Hematopoietic multipotent progenitor cell treated with erythropoietin and hydrocortisone succinate and interleukin-3 and kit ligand, for 8 days (in vitro differentiated cells): Measurements from ENCODE around the gene ALDH3B2.
"Not testable (repeated sequence)": the region's sequence is repeated elsewhere in the genome, so short reads cannot be mapped to it uniquely, and the experiment has no call there.

Source experiments
- DNase-seq: peaks from one replicate; pipeline ENCODE4 v3.0.0-alpha.2; 2015

The ALDH3B2 gene

DNA sequence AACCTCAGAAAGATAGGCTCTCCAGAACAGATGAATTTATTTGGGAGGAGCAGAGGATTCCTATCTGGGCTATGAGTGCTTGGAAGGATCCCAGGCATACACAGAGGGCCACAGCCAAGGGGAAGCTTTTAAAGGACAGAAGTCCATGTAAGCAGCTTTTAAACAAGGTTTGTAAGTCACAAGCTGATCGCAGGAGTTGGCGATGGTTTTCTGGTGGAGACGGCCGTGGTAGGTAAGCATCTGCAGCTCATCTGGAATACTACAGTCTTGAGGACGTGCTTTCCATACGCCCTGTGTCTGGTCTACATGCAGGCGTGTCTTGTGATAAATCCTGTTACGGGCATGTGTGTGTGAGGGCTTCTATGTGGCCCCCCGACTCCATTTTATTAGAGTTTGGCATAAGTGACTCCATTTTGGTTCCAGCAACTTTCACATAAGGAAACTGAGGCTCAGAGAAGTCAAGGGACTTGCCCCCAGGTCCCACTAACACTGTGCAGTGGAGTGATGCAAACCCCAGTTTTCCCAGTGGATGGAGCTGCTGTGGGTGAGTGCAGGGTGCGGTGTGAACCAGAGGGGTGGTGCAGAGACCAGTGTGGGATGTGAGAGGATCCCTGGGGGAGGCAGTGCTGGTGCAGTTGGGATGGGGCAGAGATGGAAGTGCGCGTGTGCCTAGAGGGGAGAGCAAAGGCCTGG lies 12.1 kb downstream of the ALDH3B2 start:
- DNase-seq = no peak

DNA sequence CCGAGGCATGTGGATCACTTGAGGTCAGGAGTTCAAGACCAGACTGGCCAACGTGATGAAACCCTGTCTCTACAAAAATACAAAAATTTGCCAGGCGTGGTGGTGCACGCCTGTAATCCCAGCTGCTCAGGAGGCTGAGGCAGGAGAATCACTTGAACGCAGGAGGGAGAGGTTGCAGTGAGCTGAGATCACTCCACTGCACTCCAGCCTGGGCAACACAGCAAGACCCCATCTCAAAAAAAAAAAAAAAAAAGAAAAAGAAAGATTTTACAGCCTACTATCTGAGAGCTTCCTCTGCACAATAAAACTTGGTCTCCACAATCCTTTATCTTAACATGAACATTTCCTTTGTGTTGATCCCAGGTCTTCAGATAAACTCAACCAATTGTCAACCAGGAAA lies 13.7 kb downstream of the ALDH3B2 start:
- DNase-seq = not testable (repeated sequence)

DNA sequence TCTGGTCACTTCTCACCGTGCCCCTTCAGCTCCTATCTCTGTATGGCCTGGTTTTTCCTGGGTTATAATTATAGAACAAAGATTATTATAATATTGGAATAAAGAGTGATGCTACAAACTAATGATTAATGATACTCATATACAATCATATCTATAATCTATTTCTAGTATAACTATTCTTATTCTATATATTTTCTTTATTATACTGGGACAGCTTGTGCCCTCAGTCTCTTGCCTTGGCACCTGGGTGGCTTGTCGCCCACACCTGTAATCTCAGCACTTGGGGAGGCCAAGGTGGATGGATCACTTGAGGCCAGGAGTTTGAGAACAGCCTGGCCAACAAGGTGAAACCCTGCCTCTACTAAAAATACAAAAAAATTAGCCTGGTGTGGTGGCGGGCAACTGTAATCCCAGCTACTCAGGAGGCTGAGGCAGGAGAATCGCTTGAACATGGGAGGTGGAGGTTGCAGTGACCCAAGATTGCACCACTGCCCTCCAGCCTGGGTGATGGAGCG lies 14.7 kb downstream of the ALDH3B2 start:
- not testable (repeated sequence) for DNase-seq

DNA sequence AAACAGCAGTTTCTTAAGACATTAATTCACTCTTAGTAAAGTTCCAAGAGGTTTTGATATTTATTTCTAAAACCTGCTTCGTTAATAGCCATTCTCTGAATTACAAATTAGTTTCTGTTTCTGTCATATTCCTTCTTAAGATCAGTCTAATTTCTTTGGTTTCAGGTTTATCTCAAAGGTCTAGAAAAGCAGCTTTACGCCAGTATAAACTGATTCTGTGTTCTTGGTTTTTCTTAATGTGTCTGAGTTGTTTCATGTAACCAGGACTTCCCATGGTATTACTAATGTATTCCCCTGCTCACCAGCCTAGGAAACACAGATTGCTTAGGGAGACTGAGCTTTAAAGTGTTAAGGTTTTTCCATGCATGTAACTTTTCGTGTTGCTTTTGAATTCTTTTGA lies 17.1 kb downstream of the ALDH3B2 start:
- no peak for DNase-seq

DNA sequence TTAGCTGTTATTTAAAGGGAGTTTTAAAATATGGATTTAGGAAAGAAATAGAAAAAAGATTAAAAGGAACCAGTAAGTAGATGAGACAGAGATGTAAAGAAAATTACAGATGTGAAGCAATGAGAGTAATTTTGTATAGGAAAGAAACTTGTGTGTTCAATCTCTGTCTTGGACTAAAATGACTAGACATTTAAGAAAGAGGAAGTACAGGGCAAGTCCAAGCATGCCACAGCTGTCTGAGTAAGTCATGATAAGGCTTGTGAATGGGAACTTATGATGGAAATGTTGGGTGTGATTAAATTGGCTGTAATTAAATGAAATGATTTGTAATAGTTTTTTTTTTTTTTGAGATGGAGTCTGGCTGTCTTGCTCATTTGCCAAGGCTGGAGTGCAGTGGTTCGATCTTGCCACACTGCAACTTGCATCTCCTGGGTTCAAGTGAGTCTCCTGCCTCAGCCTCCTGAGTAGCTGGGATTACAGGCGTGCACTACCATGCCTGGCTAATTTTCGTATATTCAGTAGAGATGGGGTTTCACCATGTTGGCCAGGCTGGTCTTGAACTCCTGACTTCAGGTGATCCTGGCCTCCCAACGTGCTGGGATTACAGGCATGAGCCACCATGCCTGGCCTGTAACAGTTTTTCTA lies 18.0 kb downstream of the ALDH3B2 start:
- DNase-seq = peak; percentile 42

DNA sequence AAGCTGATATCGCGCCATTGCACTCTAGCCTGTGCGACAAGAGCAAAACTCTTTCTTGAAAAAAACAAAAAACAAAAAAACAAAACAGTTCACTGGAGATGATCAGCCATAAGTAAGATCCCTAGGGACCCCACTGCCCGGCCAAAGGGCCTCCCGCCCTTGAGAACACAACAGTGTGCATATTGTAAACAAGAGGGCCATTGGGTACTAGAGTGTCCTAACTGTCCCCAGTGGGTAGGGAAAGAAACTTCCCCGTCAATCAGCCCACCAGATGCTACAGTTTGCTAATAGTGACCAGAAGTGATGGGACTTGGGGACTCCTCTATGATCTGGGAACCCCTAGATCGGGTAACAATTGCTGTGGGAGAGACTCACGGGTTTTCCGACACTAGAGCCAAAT lies 20.2 kb downstream of the ALDH3B2 start:
- DNase-seq = no peak

DNA sequence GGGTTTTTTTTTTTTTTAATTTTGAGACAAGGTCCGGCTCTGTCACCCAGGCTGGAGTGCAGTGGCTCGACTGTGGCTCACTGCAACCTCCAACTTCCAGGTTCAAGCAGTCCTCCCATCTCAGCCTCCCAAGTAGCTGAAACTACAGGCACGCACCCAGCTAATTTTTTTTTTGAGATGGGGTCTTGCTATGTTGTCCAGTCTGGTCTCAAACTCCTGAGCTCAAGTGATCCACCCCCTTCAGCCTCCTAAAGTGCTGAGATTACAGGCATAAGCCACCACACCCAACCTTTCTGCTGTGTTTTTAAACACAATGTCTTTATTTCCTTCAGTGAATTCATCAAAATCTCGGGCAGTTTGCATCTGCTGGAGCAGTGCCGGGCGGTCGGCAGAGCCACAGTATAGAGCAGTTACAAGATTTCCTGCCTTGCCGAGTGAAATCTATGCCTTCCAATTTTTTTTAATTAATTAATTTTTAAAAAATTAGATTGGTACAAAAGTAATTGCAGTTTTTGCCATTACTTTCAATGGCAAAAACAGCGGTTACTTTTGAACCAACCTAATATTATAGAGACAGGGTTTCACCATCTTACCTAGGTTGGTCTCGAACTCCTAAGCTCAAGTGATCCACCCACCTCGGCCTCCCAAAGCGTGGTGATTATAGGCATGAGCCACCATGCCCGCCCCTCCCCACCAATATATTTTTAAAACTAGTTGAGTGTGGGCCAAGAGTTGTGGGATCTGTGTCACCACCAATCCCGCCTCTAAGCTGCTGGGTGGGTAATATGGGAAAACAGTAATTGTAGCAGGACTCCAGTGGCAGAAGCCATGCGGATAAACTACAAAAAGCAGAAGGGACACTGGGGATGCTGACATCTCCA lies 21.2 kb downstream of the ALDH3B2 start:
- no peak for DNase-seq

DNA sequence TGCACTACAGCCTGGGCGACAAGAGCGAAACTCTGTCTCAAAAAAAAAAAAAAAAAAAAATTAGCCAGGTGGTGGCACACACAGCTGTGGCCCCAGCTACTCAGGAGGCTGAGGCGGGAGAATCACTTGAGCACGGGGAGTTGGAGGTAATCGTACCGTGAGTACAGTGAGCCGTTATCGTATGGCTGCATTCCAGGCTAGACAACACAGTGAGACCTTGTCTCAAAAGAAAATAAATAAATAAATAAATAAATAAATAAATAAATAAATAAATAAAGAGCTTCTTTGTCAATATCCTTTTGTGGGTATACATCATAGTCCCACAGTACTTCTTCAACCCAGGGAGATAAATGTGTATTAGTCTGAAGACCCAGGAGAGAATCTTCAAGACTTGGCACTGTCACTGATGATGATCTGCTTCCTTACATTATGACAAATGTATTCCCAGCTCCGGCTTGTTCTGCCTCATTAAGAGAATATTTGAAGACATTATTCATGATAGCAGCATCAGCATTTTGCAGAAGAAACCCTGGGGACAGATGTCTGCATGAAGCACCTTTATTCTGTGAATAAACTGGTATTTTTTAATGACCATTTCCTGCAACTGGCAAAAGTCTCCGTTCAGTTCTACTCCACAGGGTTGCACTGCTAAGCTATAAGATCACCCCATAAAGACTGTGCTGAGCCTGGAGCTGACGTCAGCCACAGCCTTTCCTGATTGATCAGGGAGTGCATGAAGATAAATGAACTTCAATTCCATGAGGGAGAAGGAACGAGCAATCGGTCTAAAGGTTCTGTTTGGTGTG lies 22.2 kb downstream of the ALDH3B2 start:
- DNase-seq = no peak

DNA sequence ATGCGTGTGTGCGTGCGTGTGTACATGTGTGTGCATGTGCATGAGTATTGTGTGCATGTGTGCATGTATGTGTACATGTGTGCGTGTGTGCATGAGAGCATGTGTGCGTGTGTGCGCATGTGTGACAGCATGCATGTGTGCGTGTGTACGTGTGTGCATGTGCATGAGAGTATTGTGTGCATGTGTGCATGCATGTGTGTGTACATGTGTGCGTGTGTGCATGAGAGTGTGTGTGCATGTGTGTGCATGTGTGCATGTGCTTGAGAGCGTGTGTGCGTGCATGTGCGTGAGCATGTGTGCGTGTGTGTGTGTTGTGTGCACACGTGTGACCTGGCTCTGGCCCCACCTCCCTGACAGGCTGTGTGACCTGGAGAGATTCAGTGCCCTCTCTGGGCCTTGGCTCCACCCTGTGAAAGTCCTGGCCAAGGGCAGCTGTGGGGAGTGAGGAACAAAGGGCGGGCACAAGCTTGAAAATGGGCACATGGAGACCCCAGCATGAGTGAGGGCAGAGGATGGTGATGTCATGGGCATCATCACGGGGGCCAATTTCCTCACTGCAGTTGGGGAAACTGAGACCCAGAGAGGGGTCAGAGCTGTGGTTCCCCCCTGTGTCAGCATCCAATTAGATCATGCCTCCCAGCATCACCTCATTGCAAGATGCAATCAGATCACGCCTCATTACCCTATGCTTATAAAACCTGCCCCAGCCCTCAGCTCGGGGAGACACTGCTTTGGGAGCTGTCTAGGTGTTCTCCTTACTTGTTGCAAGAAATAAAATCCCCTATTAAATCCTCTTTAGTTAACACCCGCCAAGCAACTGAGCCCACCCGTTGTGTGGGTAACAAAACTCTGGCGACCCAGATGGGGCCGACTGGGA lies 24.6 kb downstream of the ALDH3B2 start:
- DNase-seq = no peak

DNA sequence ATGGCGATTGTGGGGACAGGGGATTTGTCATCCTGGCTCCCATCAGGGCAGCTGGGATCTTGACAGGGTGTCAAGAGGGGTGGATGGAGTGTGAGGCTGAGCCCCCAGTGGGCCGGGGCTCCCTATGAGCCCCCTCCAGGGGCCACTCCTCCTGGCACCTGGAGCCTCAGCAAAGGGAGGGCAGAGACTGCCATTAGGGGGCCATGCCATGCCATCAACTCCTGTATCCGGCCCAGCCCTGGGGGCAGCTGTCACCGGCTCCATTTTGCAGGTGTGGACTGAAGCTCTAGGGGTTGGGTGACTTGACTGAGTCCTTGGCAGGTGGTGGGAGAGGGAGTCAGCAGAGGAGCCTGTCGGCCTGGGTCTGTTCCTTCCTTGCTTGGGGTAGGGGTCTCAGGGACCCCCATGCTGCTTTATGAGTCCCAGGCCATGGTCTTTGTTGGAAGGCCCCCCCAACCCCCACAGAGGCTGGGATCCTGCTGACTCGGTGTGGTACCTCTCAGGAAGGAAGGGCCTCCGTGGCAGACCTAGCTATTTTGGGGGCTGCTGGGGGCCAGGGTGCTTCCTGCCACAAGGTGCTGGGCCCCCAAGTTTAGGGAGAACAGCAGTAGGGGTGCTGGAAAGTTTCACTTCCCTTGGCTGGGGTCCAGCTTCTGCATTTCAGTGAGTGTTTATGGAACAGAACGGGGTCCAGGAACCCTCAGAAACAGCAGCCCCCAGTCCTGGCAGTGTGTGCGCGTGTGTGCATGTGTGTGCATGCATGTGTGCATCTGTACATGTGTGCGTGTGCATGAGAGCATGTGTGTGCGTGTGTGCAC lies 25.4 kb downstream of the ALDH3B2 start:
- DNase-seq = no peak

DNA sequence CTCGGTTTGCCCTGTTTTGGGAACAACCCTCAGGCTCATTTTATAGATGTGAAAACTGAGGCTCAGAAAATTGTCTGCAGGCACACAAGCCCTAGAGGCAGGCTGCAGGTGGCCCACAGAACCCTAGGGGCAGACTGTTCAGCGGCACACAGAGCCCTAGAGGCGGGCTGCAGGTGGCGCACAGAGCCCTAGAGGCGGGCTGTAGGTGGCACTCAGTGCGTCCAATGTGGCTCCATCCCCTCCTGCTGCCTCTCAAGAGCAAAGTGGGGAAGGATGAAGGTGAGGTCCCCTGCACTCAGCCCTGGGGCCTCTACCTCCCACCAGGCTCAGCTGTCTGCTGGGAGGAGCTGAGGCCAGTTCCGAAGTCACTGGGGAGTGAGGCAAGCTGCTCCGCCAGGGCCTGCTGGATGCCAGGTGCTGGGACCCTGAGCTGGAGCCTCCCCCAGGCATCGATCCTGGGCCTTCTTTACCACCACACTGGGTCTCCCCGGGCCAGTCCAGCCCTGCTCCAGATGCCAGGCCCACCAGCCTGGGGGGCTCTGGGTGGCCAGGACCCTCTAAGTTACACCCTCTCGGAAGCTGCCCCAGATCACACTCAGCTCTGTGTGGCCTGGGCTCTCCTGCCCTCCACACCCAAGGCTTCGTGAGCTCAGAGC lies 26.2 kb downstream of the ALDH3B2 start:
- DNase-seq = peak; percentile 65

DNA sequence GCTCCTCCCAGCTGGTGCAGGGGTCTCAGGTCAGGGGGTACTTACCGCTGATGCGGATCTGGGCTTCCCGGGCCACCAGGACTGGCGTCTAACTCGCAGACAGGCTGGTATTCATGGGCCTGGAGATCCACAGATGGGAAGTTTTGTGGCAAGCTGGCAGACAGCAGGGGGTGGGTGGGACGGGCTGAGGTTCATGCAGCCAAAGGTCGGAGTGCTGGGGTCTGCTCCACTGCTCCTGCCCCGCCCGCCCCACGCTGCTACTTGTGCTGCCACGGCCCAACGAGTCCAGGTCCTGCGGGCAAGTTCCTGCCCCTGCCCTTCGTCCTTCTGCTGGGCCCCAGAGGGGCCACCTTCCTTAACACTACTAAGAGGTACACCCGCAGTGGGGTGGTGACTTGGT lies 27.0 kb downstream of the ALDH3B2 start:
- DNase-seq = no peak

DNA sequence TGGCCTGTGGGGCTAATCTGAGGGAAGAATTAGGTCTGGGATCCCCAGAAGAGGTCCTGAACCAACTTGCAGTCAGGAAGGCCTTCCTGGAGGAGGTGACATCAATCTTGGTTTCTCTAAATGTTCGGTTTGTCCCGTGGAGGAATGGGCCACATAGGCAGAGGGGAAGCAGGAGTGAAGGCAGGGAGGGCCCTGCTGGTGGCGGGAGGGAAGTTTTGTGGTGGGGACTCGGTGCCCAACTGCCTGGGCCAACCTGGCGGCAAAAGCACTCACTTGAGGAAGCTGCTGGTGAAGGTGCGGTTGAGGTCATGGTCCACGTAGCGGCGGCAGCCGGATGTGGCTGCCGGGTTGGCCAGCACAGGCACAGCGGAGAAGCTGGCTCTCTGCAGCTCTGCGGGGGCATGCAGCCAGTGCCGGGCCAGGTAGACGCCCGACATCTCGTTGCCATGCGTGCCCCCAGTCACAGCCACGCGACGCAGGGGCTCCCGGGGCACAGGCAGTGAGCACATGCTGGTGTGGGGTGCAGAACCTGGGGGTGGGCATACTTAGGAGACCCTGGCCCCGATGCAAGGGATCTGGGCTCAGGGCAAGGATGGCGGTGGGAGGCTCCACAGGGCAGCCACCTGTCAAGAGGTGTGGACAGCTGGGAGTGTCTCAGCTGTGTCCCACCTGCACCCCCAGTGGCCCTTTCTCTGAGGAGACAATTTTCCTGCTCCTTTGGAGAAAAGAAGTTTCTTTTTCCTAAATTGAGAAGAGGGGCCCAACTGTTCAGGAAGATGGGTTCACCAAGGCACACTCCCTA lies 27.7 kb downstream of the ALDH3B2 start:
- no peak for DNase-seq

DNA sequence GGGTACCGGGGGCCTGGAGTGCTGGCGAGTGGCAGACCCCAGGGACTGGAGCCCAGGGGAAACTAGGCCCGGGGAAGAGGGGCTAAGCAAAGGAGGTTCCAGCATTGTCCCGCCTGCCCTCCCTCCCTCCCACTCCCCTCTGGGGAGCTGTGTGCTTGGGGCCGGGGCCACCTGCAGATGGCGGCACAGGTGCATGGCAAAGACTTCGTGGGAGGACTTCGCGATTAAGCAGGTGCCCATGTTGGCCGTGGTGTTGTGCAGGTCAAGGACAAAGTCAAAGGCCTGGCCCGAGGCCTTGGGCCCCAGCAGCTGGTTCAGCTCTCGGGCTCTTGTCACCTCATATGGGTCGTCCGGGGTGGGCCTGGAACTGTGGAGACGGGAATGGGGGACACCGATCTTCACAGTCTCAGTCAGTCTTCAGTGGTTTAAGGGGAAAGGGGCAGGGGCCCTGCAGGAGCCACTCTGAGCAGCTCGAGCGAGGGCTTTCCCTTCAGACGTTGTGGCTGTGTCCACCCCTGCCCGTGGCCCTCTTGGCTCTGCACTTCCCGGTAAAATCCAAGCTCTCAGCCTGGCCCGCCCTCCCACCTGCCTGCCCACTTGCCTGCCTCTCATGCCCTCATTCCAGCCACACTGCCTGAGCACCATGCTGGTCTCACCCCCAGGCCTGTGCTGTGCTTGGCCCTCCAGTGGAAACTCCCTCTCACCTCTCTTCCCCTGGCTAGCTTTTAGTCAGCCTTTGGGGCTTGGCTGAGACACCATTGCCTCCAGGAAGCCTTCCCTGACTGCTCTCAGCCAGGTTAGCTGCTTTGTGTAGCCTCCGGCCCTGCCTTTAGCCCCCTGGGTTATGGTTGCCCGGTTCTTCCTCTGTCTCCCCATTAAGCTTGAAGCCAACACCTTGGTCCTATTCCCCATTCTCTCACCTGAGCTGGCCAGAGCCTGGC lies 28.6 kb downstream of the ALDH3B2 start:
- DNase-seq = no peak

DNA sequence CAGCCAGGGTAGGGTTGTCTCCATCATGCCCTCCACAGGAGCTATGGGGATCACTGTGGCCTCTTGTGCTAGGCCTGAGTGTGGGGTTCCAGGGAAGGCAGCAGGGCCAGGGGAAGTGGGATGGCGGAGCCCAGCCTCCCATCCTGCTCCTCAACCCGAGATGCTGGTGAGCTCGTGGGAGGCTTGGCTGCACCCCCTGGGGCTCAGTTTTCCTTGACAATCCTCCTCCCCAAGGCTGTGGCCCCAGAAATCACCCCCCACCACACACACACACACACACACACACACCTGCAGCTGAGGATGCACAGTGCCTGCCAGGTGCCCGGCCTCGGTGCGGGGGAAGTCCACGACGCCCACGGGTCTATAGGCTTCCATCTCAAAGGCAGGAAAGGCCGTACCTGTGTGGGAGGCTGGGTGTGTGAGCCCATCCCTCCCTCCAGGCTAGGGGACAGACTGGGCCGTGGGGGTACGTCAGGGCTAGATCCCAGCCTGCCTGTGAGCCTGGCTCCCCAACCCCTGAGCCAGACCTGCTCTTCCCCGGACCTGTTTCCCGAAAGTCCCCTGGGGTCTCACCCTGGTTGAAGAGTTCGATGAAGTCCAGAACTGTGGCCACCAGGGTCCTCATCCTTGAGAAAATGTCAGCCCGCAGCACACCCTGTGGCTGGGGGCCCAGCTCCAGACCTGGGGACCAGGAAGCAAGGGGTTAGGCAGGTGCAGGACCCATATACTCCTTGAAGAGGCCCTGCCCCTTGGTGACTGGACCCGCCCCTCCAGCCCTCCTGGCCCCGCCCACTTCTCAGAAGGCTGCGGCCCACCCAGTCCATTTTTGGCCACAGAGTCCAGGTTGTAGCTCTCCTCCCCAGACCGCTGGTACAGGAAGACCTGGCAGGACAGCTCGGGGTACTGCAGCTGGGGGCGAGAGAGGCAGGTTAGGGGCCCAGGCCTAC lies 29.7 kb downstream of the ALDH3B2 start:
- no peak for DNase-seq

DNA sequence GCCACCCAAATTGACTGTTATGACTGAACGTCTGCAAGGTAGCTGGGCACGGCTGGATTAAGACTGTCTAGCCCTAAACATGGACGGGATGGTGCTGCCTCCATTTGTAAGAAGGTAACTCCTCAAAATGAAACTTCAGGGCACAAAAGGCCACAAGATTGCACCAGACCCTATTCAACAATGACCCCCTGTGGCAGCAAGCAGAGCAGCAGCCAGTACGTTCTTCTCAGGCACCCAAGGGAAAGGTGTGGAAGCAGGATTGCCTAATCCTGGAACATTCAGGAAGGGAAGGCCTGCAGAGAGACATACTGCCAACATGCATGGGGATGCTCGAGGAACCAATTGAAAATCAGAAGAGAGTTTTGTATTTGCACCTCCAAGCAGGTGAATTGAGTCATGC lies 30.4 kb downstream of the ALDH3B2 start:
- peak; percentile 30 for DNase-seq
